GM19239 (cell line): ENCODE results near the gene SEC14L5.
"Not testable (repeated sequence)": the region's sequence is repeated elsewhere in the genome, so short reads cannot be mapped to it uniquely, and the experiment has no call there.

Source experiments
- DNase-seq: peaks from one replicate; pipeline ENCODE4 v3.0.0; 2011; ENCODE audit warnings: low spot score; ENCODE audit not compliant: insufficient read length
- FAIRE-seq: peaks from 2 replicates; lab custom pipeline; 2011; peaks lifted over from hg19 to GRCh38; lab: Jason Lieb, UNC

The SEC14L5 gene

DNA sequence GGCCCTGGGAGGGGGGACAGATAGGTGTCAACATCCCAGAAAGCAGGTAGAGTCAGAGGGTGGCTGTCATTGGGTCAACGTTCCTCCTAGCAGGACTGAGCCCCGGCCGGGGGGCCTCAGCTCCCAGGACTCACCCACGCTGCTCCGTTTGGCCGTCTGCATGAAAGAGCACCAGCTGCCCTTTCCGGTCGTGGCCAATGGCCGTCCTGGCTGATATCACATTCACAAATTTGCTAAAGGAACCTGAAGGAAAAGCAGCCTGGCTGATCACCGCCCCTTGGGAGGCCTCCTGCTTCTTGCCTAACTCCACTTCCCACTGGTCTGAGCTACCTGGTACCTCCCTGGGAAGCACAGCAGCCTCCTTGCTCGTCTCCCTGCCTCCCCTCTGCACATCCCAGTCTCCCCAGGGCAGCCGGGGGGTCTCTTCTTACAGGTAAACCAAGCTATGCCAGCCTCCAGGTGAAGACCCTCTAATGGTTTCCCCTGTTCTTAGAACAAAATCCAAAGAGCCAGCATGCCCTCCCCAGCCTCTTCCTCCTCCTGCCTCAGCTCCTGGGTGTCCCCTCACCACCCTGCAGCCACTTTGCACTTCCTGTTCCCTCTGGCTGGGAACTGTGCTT lies 72.2 kb downstream of the SEC14L5 start:
- FAIRE-seq (no peak), DNase-seq (no peak)

GRCh38 chr16:5031601-5032000 lies 73.5 kb downstream of the SEC14L5 start:
- FAIRE-seq (no peak), DNase-seq (no peak)

GRCh38 chr16:5032748-5033167 lies 74.6 kb downstream of the SEC14L5 start:
- FAIRE-seq (no peak), DNase-seq (no peak)

DNA sequence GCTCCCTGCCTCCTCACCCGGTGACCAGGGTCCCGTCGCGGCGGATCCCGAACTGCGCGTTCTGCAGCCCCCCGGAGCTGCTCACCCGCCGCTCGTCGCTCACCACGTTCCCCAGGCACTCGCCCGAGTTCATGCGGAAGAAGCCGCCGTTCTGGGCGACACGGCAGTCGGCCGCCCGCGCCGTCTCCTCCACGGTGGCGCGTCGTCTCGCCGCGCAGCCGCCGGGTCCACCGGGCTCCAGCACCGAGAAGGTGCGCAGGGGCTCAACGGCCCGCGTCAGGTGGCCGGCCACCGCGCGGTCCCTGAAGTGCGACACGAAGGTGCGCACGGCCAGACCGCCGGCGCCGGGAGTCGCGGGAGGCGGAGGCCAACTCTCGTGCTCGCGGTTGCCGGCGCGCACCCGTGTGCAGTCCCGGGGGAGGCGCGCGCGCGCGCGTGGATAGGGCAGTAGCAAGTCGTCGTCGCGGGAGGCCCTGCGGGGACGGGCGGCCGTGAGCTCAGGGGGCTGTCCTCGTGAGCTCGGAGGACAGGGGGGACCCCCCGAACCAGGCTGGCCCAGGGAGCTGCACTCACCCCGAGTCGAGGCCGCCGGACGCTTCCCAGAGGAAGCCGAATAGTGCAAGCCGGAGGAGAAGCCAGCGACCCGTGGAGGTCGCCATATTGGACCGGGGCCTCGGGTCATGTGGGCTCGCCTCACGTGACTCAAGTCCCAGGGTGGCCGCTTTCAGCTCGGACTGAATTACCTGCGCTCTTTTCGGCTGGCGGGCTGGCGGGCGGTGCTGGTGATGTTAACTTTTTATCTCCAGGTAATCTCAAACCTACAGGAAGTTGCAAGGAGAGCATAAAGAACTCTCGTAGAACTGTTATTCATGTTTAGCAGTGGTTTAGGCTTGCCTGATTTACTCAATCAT lies 75.4 kb downstream of the SEC14L5 start, which contains the start of gene NAGPA:
NAGPA (minus strand) TSS at position 680 of the 911 bp plus-strand sequence; CDS start at position 659, 21 bp downstream.
- peak; percentile 97 for FAIRE-seq

GRCh38 chr16:5034167-5034523 lies 76.0 kb downstream of the SEC14L5 start:
- DNase-seq (no peak), FAIRE-seq (no peak)

More for the DNA sequence above, 75.4 kb downstream of the SEC14L5 start, which contains the start of gene NAGPA:
- peak; percentile 95 for DNase-seq

DNA sequence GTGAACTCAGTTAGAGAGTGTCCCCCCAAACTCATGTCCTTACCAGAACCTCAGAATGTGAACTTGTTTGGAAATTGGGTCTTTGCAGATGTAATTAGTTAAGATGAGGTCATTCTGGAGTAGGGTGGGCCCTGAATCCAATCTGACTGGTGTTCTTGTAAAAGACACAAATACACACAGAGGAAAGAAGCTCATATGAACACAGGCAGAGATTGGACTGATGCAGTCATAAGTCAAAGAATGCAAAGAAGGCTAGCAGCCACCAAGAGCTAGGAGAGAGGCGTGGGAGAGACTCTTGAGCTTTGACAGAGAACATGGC lies 77.7 kb downstream of the SEC14L5 start:
- DNase-seq (no peak), FAIRE-seq (no peak)

DNA sequence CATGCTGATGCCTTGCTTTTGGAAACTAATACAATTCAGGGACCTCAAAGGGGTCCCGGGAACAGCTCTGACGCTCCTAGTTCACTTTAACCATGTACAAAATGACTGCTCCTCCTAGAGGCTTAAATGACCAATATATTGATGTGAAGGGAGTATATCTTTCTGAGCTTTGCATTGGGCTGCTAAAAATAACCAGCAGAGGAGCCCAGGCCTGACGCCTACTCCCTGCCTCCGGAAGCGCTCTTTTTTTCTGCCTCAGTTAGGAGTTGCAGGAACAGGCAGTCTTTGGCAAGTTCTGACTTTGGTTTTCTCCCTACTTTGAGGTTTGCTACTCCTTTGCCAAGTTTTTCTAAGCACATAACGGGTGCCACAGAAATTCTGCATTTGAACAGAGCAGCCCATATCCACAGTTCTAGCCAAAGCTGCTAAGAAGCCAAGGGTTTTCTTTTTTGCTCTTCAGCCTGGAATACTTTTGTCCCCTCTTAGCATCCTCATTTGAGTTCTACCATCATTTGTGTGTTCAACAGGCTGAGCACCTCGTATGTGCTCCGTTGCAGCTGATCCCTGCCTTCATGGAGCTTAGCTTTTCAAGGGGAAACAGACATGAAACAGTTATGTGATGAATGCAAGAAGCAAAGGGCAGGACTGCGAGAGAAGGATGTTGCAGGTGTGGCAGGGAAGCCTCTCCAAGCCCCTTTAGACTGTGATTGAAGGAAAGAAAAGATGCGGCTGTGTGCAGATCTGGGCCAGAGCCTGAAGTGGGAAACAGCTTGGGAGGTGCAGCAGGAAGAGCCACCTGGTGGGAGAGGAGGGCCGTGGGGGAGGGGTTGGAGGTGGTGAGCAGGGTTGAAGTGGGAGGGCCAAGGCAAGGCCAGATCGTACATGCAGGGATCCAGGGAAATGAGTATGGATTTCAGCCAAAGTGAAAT lies 78.4 kb downstream of the SEC14L5 start:
- DNase-seq (no peak), FAIRE-seq (no peak)

GRCh38 chr16:5040451-5040850 lies 82.3 kb downstream of the SEC14L5 start:
- DNase-seq (no peak), FAIRE-seq (no peak)

DNA sequence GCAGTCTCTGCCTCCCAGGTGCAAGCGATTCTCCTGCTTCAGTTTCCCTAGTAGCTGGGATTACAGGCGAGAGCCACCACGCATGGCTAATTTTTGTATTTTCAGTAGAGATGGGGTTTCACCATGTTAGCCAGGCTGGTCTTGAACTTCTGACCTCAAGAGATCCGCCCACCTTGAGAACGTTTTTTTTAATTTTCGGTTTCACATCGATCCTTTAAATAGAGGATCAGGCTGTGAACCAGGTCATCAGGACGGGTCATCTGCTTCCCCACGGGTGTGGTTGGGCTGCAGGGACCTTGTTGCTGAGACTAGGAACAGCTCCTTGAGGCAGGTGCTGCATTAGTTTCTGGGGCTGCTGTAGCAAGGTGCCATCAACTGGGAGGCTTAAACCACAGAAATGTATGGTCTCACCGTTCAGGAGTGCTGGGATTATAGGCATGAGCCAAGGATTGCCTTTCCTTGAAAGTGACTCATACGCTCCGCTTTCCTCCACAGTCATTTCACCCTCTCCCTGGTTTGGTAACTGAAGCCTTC lies 83.5 kb downstream of the SEC14L5 start:
- FAIRE-seq, result no peak
- DNase-seq, result peak; percentile 45

GRCh38 chr16:5042574-5043171 lies 84.5 kb downstream of the SEC14L5 start:
- DNase-seq (no peak), FAIRE-seq (no peak)

- DNase-seq (no peak), FAIRE-seq (no peak)
These were observed 85.9 kb downstream of the SEC14L5 start for GRCh38 chr16:5044011-5044540.

GRCh38 chr16:5044581-5044980 lies 86.5 kb downstream of the SEC14L5 start:
- FAIRE-seq, DNase-seq: not testable (repeated sequence)

GRCh38 chr16:5045499-5046115 lies 87.5 kb downstream of the SEC14L5 start:
- DNase-seq, result no peak
- no peak for FAIRE-seq

DNA sequence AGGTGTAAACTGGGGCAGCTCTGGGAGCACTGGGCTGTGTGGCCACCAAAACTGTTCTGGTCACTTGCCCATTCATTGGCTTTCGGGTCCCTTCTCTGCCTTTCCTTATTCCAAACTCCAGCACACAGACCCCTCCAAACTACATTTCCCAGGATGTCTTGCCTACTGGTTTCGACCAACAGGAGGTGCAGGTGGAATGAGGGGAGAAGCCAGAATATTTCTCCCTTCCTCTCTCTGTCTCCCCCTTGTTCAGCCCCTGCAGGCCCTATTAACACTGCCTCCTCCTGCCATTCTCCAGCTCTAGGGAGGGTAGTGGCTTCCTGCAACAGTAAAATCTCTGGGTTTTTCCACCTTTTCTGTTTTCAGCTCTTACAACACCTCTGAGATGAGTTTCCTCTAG lies 88.8 kb downstream of the SEC14L5 start:
- FAIRE-seq (no peak), DNase-seq (no peak)

DNA sequence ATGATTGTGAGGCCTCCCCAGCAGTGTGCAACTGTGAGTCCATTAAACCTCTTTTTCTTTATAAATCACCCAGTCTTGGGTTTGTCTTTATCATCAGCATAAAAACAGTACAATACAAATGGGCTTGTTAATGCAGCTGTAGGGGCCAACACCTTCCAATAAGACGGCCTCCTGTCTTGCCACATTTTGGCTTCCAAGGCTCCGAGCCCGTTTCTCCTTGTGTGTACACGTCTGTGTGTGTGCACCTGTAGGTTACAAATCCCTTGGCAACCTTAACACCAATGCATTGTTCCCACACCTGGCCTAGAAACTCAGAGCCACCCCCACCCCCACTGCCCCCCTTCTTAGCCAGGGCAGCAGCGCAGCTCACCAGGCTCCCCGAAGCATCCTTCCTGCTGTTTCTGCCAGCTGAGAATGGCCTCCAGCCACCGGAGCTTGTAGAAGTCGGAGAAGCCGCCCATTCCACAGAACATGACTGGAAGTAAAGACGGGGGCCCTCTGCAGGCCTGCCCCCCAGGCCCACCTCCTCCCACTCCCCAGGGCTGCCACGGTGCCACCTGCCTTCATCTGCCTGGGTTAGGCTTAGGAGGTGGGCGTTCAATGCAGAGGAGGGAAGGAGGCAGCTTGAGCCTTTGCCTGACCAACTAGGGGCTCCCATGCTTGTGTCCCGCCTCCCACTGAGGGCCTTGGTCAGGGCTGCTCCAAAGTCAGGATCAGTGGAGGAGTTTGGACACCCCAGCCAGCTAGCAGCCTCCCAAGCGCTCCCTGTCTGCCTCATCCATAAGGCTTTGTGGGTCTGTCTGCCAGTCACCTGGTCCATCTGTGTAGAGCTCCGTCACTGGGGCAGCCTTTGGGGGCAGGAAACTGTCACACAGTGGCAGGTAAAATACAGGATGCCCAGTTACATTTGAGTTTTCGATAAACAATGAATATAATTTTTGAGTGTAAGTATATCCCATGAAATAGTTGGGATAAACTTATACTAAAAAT lies 97.0 kb downstream of the SEC14L5 start:
- no peak for DNase-seq
- no peak for FAIRE-seq

GRCh38 chr16:5056352-5056751 lies 98.2 kb downstream of the SEC14L5 start:
- DNase-seq, result peak; percentile 32
- FAIRE-seq, result peak; percentile 11

GRCh38 chr16:5058476-5058875 lies 100.3 kb downstream of the SEC14L5 start:
- DNase-seq, result no peak
- FAIRE-seq, result no peak
